K562 (cell line): ENCODE data around the gene EXOG. TPM values are rescaled to one million over a fixed set of nuclear protein-coding genes. Genes with fewer than 3 reads are reported as not detected.

Experiments used
- CBX5 ChIP-seq: IDR thresholded peaks from 2 replicates; pipeline ENCODE4 v1.6.1; 2014; ENCODE audit warnings: low read depth, borderline replicate concordance
- CHAMP1 ChIP-seq: fragments of 450-650 bp; IDR thresholded peaks from 2 replicates; pipeline ENCODE4 v1.6.1; 2016; ENCODE audit warnings: mild to moderate bottlenecking
- CTCFL ChIP-seq: IDR thresholded peaks from 2 replicates; pipeline ENCODE4 v1.6.1; 2011; ENCODE audit warnings: borderline replicate concordance, low read depth, mild to moderate bottlenecking, moderate library complexity, low read length; ENCODE audit not compliant: insufficient read depth, poor library complexity, severe bottlenecking
- GTF2A2 ChIP-seq: IDR thresholded peaks from 2 replicates; pipeline ENCODE4 v1.6.1; 2016; ENCODE audit warnings: mild to moderate bottlenecking, missing genetic modification characterization, missing compliant biosample characterization
- NR2C2 ChIP-seq, 2 experiments: fragments of 200-800 bp in 1 of 2; sonication (Bioruptor generic) in 1 of 2; sonication (generic) in 1 of 2; formaldehyde crosslinking in 1 of 2; IDR thresholded peaks; 2 replicates each; pipeline versions ENCODE4 v1.6.1 to v1.8.0; 2016 to 2022; ENCODE audit warnings: mild to moderate bottlenecking in 1 of 2, missing compliant biosample characterization in 1 of 2, missing genetic modification characterization in 1 of 2, missing genetic modification reagents in 1 of 2
- POLR2B ChIP-seq: fragments of 450-650 bp; IDR thresholded peaks from 2 replicates; pipeline ENCODE4 v1.6.1; 2018; ENCODE audit warnings: low read depth; ENCODE audit not compliant: partially characterized antibody
- POLR2G ChIP-seq: fragments of 200-400 bp; formaldehyde crosslinking; IDR thresholded peaks from 2 replicates; pipeline ENCODE4 v1.6.1; 2017; ENCODE audit warnings: low read depth, mild to moderate bottlenecking, antibody characterized with exemption, low read length, moderate library complexity
- RBBP5 ChIP-seq: fragments of 200-600 bp; sonication (generic); IDR thresholded peaks from 2 replicates; pipeline ENCODE4 v1.6.1; 2012; ENCODE audit warnings: borderline replicate concordance, mild to moderate bottlenecking, low read length, control low read depth, inconsistent platforms; ENCODE audit not compliant: insufficient read depth, poor library complexity, severe bottlenecking
- RBM14 ChIP-seq: fragments of 200-400 bp; formaldehyde crosslinking; IDR thresholded peaks from 2 replicates; pipeline ENCODE4 v1.6.1; 2018; ENCODE audit warnings: low read depth, mild to moderate bottlenecking, low read length, moderate library complexity, borderline replicate concordance; ENCODE audit not compliant: insufficient read depth
- SRF ChIP-seq, 2 experiments: fragments of 250-450, 450-650 bp in 1 of 2; sonication (Bioruptor Pico) in 1 of 2; sonication (generic) in 1 of 2; formaldehyde crosslinking; IDR thresholded peaks; 2 replicates each; pipeline versions ENCODE4 v1.5.0 to v1.5.1; 2020 to 2022; ENCODE audit warnings: mild to moderate bottlenecking in 1 of 2, missing genetic modification reagents in 1 of 2
- TFAM ChIP-seq: fragments of 250-450 bp; sonication (Bioruptor Pico); conservative IDR thresholded peaks from 2 replicates; pipeline ENCODE4 v1.5.0; 2021; ENCODE audit warnings: mild to moderate bottlenecking, moderate library complexity
- TFAP4 ChIP-seq: sonication (generic); formaldehyde crosslinking; IDR thresholded peaks from 2 replicates; pipeline ENCODE4 v1.8.0; 2022; ENCODE audit warnings: missing genetic modification reagents, mild to moderate bottlenecking, moderate library complexity, borderline replicate concordance
- USF2 ChIP-seq: sonication (generic); formaldehyde crosslinking; IDR thresholded peaks from 2 replicates; pipeline ENCODE4 v1.5.0; 2020; ENCODE audit warnings: missing genetic modification reagents
- XRCC5 ChIP-seq: fragments of 200-400 bp; formaldehyde crosslinking; IDR thresholded peaks from 2 replicates; pipeline ENCODE4 v1.6.1; 2017; ENCODE audit warnings: low read depth, mild to moderate bottlenecking, low read length
- ZZZ3 ChIP-seq: fragments of 450-650 bp; IDR thresholded peaks from 2 replicates; pipeline ENCODE4 v1.6.1; 2016; ENCODE audit warnings: antibody characterized with exemption, mild to moderate bottlenecking, moderate library complexity
- polyA plus RNA-seq, 8 experiments: library from polyadenylated mRNA; depleted of rRNA in 4 of 8; stranded (reverse) in 5 of 8; unstranded in 3 of 8; fragments of >200 nt; fragmentation: Nextera tagmentation in 2 of 8; fragmentation: Illumina TruSeq in 1 of 8; extraction: Ambion mirVana in 2 of 8; extraction: Trizol in 1 of 8; gene quantifications; 2 replicates each; pipeline versions ENCODE4 v1.2.1 to v1.2.3, GENCODE V29; 2011 to 2014; ENCODE audit warnings: inconsistent platforms in 1 of 8, missing spikeins in 1 of 8
- total RNA-seq, 7 experiments: library from RNA; depleted of rRNA in 6 of 7; stranded (reverse); fragments of >200 nt in 6 of 7; fragmentation: Illumina TruSeq in 2 of 7; extraction: Trizol in 2 of 7; gene quantifications; 2 replicates each; pipeline versions ENCODE4 v1.2.1 to v1.2.3, GENCODE V29; 2011 to 2021; ENCODE audit warnings: low replicate concordance in 1 of 7
- TF ChIP-seq, protein P1 (sequence below): sonication (generic); formaldehyde crosslinking; IDR thresholded peaks from 2 replicates; pipeline ENCODE4 v1.8.0; 2022; ENCODE audit warnings: mild to moderate bottlenecking, missing genetic modification reagents, borderline replicate concordance

Gene EXOG
- total and polyA plus RNA-seq, 9 of the 15 experiments (the other 6 are each of a cell fraction or from before 2014, with no cell fraction given): 10.8 to 21.7 (median 14.8) TPM

GRCh38 chr3:38496131-38496910 is at the start of gene EXOG (continued):
- TF ChIP-seq XRCC5 (0 out of 2 replicates have a peak, but pooled peaks have one; percentile 62), SRF (CRISPR knock-in tag; IDR thresholded peaks at IDR 0.05) (peak in 1 of 2 experiments; percentile 58; a peak in 1 of 4 replicates), RBBP5 (peak; percentile 83), RBM14 (0 out of 2 replicates have a peak, but pooled peaks have one; percentile 40), POLR2G (peak; percentile 97), TFAM (CRISPR knock-in tag) (no peak), USF2 (CRISPR knock-in tag) (no peak), CBX5 (0 out of 2 replicates have a peak, but pooled peaks have one; percentile 53), POLR2B (peak; percentile 76), CTCFL (peak; percentile 60), CHAMP1 (no peak), TFAP4 (peak; percentile 83; the same call in 1 of the 2 replicates), GTF2A2 (tag) (no peak), ZZZ3 (no peak), NR2C2 (CRISPR knock-in tag; IDR thresholded peaks at IDR 0.05) (peak; percentile 71; the same call in 1 of the 2 replicates), NR2C2 (tag; IDR thresholded peaks at IDR 0.05) (peak; percentile 93)
- TF ChIP-seq, protein P1, sequence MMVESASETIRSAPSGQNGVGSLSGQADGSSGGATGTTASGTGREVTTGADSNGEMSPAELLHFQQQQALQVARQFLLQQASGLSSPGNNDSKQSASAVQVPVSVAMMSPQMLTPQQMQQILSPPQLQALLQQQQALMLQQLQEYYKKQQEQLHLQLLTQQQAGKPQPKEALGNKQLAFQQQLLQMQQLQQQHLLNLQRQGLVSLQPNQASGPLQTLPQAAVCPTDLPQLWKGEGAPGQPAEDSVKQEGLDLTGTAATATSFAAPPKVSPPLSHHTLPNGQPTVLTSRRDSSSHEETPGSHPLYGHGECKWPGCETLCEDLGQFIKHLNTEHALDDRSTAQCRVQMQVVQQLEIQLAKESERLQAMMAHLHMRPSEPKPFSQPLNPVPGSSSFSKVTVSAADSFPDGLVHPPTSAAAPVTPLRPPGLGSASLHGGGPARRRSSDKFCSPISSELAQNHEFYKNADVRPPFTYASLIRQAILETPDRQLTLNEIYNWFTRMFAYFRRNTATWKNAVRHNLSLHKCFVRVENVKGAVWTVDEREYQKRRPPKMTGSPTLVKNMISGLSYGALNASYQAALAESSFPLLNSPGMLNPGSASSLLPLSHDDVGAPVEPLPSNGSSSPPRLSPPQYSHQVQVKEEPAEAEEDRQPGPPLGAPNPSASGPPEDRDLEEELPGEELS (CRISPR knock-in tag): 0 out of 2 replicates have a peak, but pooled peaks have one; percentile 28
